DOHH2 (cell line): Measurements from ENCODE around the gene JUN.

Experiments used
- H3F3A ChIP-seq: fragments of 200-600 bp; sonication (generic), shearing (Covaris generic); 2 replicates; pipeline ENCODE4 v1.6.0; 2016; ENCODE audit warnings: antibody characterized with exemption, mild to moderate bottlenecking; ENCODE audit not compliant: control insufficient read depth, insufficient read depth
- H3K27ac ChIP-seq: fragments of 200-600 bp; sonication (generic); 2 replicates; pipeline ENCODE4 v1.5.1; 2014; ENCODE audit warnings: low read depth, mild to moderate bottlenecking, low read length, moderate library complexity
- H3K27me3 ChIP-seq: fragments of 200-600 bp; sonication (generic); 2 replicates; pipeline ENCODE4 v1.6.1; 2014; ENCODE audit warnings: mild to moderate bottlenecking, low read length, mixed read lengths; ENCODE audit not compliant: control insufficient read depth
- H3K36me3 ChIP-seq: fragments of 200-600 bp; sonication (generic); 2 replicates; pipeline ENCODE4 v1.6.1; 2014; ENCODE audit warnings: mild to moderate bottlenecking, low read length, moderate library complexity, mixed read lengths; ENCODE audit not compliant: control insufficient read depth
- H3K4me1 ChIP-seq: fragments of 200-600 bp; sonication (generic); 2 replicates; pipeline ENCODE4 v1.6.1; 2014; ENCODE audit warnings: mild to moderate bottlenecking, low read length, mixed read lengths; ENCODE audit not compliant: control insufficient read depth
- H3K4me2 ChIP-seq: fragments of 200-600 bp; sonication (generic); 2 replicates; pipeline ENCODE4 v1.6.0; 2014; ENCODE audit warnings: mild to moderate bottlenecking, low read length, moderate library complexity
- H3K4me3 ChIP-seq: fragments of 200-600 bp; sonication (generic); 2 replicates; pipeline ENCODE4 v1.5.1; 2014; ENCODE audit warnings: mild to moderate bottlenecking, low read length, mixed read lengths
- H3K79me2 ChIP-seq: fragments of 200-600 bp; sonication (generic); 2 replicates; pipeline ENCODE4 v1.6.1; 2014; ENCODE audit warnings: mild to moderate bottlenecking, low read length, mixed read lengths; ENCODE audit not compliant: control insufficient read depth
- H3K9me2 ChIP-seq: fragments of 200-600 bp; sonication (generic); replicated peaks from 2 replicates; pipeline ENCODE4 v1.6.1; 2014; ENCODE audit warnings: mild to moderate bottlenecking, low read length, mixed read lengths; ENCODE audit not compliant: control insufficient read depth
- H3K9me3 ChIP-seq: fragments of 200-600 bp; sonication (generic); 2 replicates; pipeline ENCODE4 v1.6.1; 2014; ENCODE audit warnings: antibody characterized with exemption, low read length, mixed read lengths; ENCODE audit not compliant: control insufficient read depth, insufficient read depth
- H4K20me1 ChIP-seq: fragments of 200-600 bp; sonication (generic); 2 replicates; pipeline ENCODE4 v1.6.0; 2014; ENCODE audit warnings: low read depth, mild to moderate bottlenecking, antibody characterized with exemption, low read length, moderate library complexity; ENCODE audit not compliant: control insufficient read depth, insufficient read depth
- CTCF ChIP-seq: fragments of 200-600 bp; sonication (generic); IDR thresholded peaks from one replicate; pipeline ENCODE4 v1.5.1; 2014; ENCODE audit warnings: antibody characterized with exemption, mild to moderate bottlenecking, low read depth, low read length; ENCODE audit not compliant: poor library complexity, severe bottlenecking
- EZH2phosphoT487 ChIP-seq: fragments of 200-600 bp; sonication (generic); IDR thresholded peaks from 2 replicates; pipeline ENCODE4 v1.6.1; 2017; ENCODE audit warnings: borderline replicate concordance, mild to moderate bottlenecking, antibody characterized with exemption, low read length, moderate library complexity, mixed read lengths

The JUN gene

DNA sequence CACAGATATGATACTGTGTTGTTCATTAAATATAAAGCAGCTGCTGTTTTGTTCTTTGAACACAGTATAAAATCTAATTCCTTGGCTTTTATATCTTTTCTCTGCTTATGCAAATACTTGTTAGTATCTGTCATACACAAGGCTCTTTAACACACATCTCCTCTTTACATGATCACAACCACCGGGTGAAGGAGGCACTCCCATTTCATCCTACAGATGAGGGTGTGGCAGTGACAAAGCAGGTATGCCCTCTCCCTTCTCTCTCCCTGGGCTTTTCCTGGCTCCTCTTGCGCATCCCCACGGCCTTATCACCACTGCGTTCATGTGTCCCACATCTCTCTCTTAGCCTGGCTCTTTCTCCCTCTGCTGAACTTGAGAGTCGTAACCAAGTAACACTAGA is 38.2 kb downstream of the JUN start:
- Histone ChIP-seq H3K27ac (no peak overlapping the region), H3K27me3 (peaks cover 26% of the 10 kb centered on the region), H3K4me2 (no peak overlapping the region), H3K4me1 (no peaks in the 10 kb centered on the region), H4K20me1 (no peaks in the 10 kb centered on the region), H3K9me2 (no peaks in the 10 kb centered on the region), H3K79me2 (no peaks in the 10 kb centered on the region), H3K36me3 (no peaks in the 10 kb centered on the region), H3K9me3 (no peaks in the 10 kb centered on the region), H3F3A (no peaks in the 10 kb centered on the region), H3K4me3 (no peak overlapping the region)
- no peak for TF ChIP-seq CTCF
- TF ChIP-seq EZH2phosphoT487 = no peak

DNA sequence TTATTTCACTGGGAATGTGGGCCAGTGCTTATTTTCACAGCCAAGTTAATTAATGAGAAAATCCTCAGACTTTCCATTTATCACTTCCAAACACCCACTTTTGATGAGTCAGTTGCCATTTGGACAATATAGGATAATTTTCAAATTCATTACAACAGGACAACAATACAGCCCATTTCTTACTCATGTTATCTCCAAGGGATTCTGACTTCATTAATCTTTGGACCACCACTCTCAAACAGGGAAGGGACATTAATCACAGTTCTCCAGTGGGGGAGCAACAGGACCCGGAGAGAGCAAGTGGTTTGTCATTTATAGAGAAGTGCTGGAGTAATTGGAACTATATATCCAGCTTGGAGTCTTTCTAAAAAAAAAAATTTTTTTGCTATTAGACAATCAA is 38.7 kb downstream of the JUN start:
- H3K4me3 ChIP-seq = no peak overlapping the region
- H3K27me3 ChIP-seq = peaks cover 24% of the 10 kb centered on the region
- H3K9me3 ChIP-seq = no peaks in the 10 kb centered on the region
- no peaks in the 10 kb centered on the region for H3K9me2 ChIP-seq
- H3K4me2 ChIP-seq = no peak overlapping the region
- H3K79me2 ChIP-seq = no peaks in the 10 kb centered on the region
- H4K20me1 ChIP-seq = no peaks in the 10 kb centered on the region
- no peak for TF ChIP-seq EZH2phosphoT487
- TF ChIP-seq CTCF = no peak
- no peak overlapping the region for H3K27ac ChIP-seq
- no peaks in the 10 kb centered on the region for H3K4me1 ChIP-seq
- no peaks in the 10 kb centered on the region for H3K36me3 ChIP-seq
- no peaks in the 10 kb centered on the region for H3F3A ChIP-seq

DNA sequence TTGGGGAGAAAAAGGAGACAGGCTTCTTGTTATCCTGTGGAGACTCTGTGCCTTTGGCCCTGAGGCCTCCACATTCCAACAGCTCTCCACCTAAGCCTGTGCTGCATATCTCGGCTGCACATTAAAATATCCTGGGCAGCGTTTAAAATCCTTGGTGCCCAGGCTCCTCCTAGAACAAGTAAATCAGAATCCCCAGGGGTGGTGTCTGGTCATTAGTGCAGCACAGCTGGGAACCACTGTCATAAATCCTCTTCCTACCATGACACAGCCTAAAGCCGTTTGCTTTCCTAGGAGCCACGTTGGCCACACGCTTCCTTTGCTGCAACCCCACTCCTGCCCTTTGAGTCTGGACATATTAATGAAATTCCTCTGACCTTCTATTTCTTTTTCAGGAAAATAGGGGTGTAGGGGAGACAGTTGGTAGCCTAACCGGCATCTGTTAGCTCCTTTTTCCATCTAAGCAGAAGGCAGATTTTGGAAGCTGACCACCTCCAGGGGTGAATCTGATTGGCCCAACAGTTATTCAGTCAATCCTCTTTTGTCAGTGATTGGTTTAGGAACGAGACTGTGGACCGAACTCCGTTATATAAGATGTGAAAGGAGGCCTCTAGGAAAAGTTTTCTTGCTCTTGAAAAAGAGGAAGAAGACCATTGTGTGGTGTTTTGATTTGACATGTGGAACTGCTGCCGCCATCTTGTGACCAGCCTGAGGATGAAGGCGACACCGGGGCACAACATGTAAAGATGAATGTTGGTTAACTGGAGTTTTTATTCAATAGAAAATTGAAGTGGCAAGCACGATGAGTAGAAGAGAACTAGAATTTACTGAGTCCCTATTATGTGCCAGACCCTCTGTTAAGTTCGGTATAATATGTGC is 41.9 kb downstream of the JUN start:
- Histone ChIP-seq H3K4me3 (no peak overlapping the region), H3K27ac (no peak overlapping the region), H3K27me3 (peaks cover 23% of the 10 kb centered on the region), H3K36me3 (no peaks in the 10 kb centered on the region), H3K9me2 (no peaks in the 10 kb centered on the region), H3F3A (no peaks in the 10 kb centered on the region), H4K20me1 (no peaks in the 10 kb centered on the region), H3K9me3 (no peaks in the 10 kb centered on the region), H3K4me2 (no peak overlapping the region), H3K79me2 (no peaks in the 10 kb centered on the region), H3K4me1 (no peaks in the 10 kb centered on the region)
- TF ChIP-seq CTCF (no peak), EZH2phosphoT487 (no peak)
